Stimulated activated memory B cell treated with anti-CD40 and anti-IgM and Interleukin-4, amounts not matched to agents 10 μg/mL and 1 μg/mL and 100 μg/mL, for 72 hours (primary cell): ENCODE data around the gene OR2T35.
"Not testable (repeated sequence)": the region's sequence is repeated elsewhere in the genome, so short reads cannot be mapped to it uniquely, and the experiment has no call there.

ENCODE experiments used
- ATAC-seq: fragments of 150-1000 bp; cut with Tn5 transposase; 2 replicates; pipeline ENCODE4 v1.10.0; 2021
- H3K27ac Mint-ChIP-seq: one replicate; pipeline ENCODE4 v1.8.0; 2022; ENCODE audit warnings: mild to moderate bottlenecking, mixed read lengths
- H3K27me3 Mint-ChIP-seq: one replicate; pipeline ENCODE4 v1.8.0; 2022; ENCODE audit warnings: mixed read lengths
- H3K36me3 Mint-ChIP-seq: one replicate; pipeline ENCODE4 v1.8.0; 2022; ENCODE audit warnings: mixed read lengths
- H3K4me1 Mint-ChIP-seq: one replicate; pipeline ENCODE4 v1.8.0; 2022; ENCODE audit warnings: mixed read lengths
- H3K4me3 Mint-ChIP-seq: one replicate; pipeline ENCODE4 v1.8.0; 2022; ENCODE audit warnings: mild to moderate bottlenecking, moderate library complexity, mixed read lengths
- H3K9me3 Mint-ChIP-seq: one replicate; pipeline ENCODE4 v1.8.0; 2022; ENCODE audit warnings: mixed read lengths

Gene OR2T35

GRCh38 chr1:248645178-248645577, at the start of gene OR2T35:
Gene OR2T35 (minus strand): TSS chr1:248645278. CDS start chr1:248639258, 6,020 bp downstream.
- H3K27me3 Mint-ChIP-seq, ATAC-seq, H3K4me3 Mint-ChIP-seq, H3K9me3 Mint-ChIP-seq, H3K36me3 Mint-ChIP-seq, H3K4me1 Mint-ChIP-seq: not testable (repeated sequence)
- peak within 1 kb of the TSS; percentile 58 for H3K27ac Mint-ChIP-seq

- Mint-ChIP-seq H3K4me1 (peaks cover 33% of the 10 kb centered on the region), H3K27me3 (no peaks in the 10 kb centered on the region), H3K9me3 (peaks cover 14% of the 10 kb centered on the region), H3K4me3 (no peak overlapping the region), H3K27ac (no peak overlapping the region), H3K36me3 (peaks cover 16% of the 10 kb centered on the region)
- no peak for ATAC-seq
These were observed 46.6 kb upstream of the OR2T35 start for GRCh38 chr1:248691567-248692155.

GRCh38 chr1:248688527-248689298, 43.6 kb upstream of the OR2T35 start:
- Mint-ChIP-seq H3K4me1 (peaks cover 27% of the 10 kb centered on the region), H3K9me3 (peaks cover 14% of the 10 kb centered on the region), H3K27ac (peak overlapping the region; percentile 46), H3K27me3 (no peaks in the 10 kb centered on the region), H3K36me3 (peaks cover 16% of the 10 kb centered on the region), H3K4me3 (no peak overlapping the region)
- ATAC-seq = peak; percentile 82

- Mint-ChIP-seq H3K27ac (no peak overlapping the region), H3K4me1 (peaks cover 23% of the 10 kb centered on the region)
- ATAC-seq = peak; percentile 71
These were observed 41.7 kb upstream of the OR2T35 start for GRCh38 chr1:248686815-248687214.

GRCh38 chr1:248681651-248682050, 36.6 kb upstream of the OR2T35 start:
- no peak overlapping the region for H3K27ac Mint-ChIP-seq
- no peaks in the 10 kb centered on the region for H3K27me3 Mint-ChIP-seq
- peaks cover 4% of the 10 kb centered on the region for H3K4me1 Mint-ChIP-seq
- no peak overlapping the region for H3K4me3 Mint-ChIP-seq
- no peaks in the 10 kb centered on the region for H3K36me3 Mint-ChIP-seq
- no peaks in the 10 kb centered on the region for H3K9me3 Mint-ChIP-seq
- ATAC-seq = no peak

More at GRCh38 chr1:248686815-248687214, 41.7 kb upstream of the OR2T35 start:
- peaks cover 9% of the 10 kb centered on the region for H3K36me3 Mint-ChIP-seq
- H3K4me3 Mint-ChIP-seq = no peak overlapping the region
- H3K27me3 Mint-ChIP-seq = no peaks in the 10 kb centered on the region
- H3K9me3 Mint-ChIP-seq = peaks cover 9% of the 10 kb centered on the region

GRCh38 chr1:248670003-248670402, 24.9 kb upstream of the OR2T35 start:
- H3K36me3 Mint-ChIP-seq = no peaks in the 10 kb centered on the region
- H3K4me1 Mint-ChIP-seq = no peaks in the 10 kb centered on the region
- H3K27me3 Mint-ChIP-seq = no peaks in the 10 kb centered on the region
- no peak for ATAC-seq
- no peak overlapping the region for H3K27ac Mint-ChIP-seq
- no peak overlapping the region for H3K4me3 Mint-ChIP-seq
- H3K9me3 Mint-ChIP-seq = no peaks in the 10 kb centered on the region

GRCh38 chr1:248663453-248664328, 18.6 kb upstream of the OR2T35 start:
- peak; percentile 93 for ATAC-seq
- H3K27ac Mint-ChIP-seq = peak overlapping the region; percentile 72
- not testable (repeated sequence) for H3K4me3 Mint-ChIP-seq

GRCh38 chr1:248656797-248657196, 11.7 kb upstream of the OR2T35 start:
- not testable (repeated sequence) for H3K36me3 Mint-ChIP-seq, H3K27ac Mint-ChIP-seq, H3K27me3 Mint-ChIP-seq, H3K9me3 Mint-ChIP-seq, H3K4me3 Mint-ChIP-seq
- ATAC-seq = peak; percentile 64
- H3K4me1 Mint-ChIP-seq = peaks cover 14% of the 10 kb centered on the region

More at GRCh38 chr1:248663453-248664328, 18.6 kb upstream of the OR2T35 start:
- H3K9me3 Mint-ChIP-seq, H3K36me3 Mint-ChIP-seq, H3K27me3 Mint-ChIP-seq: not testable (repeated sequence)
- peaks cover 39% of the 10 kb centered on the region for H3K4me1 Mint-ChIP-seq

GRCh38 chr1:248655354-248655753, 10.3 kb upstream of the OR2T35 start, which contains the start of gene OR2T27:
Gene OR2T27 (minus strand): TSS chr1:248655528. CDS start chr1:248650884, 4,644 bp downstream.
- H3K9me3 Mint-ChIP-seq, ATAC-seq, H3K36me3 Mint-ChIP-seq, H3K27ac Mint-ChIP-seq, H3K27me3 Mint-ChIP-seq, H3K4me3 Mint-ChIP-seq: not testable (repeated sequence)
- peaks cover 12% of the 10 kb centered on the region for H3K4me1 Mint-ChIP-seq

GRCh38 chr1:248648770-248649536, 3.9 kb upstream of the OR2T35 start:
- ATAC-seq, H3K27me3 Mint-ChIP-seq, H3K4me1 Mint-ChIP-seq, H3K9me3 Mint-ChIP-seq, H3K4me3 Mint-ChIP-seq, H3K27ac Mint-ChIP-seq, H3K36me3 Mint-ChIP-seq: not testable (repeated sequence)

GRCh38 chr1:248642971-248643651, 2.0 kb downstream of the OR2T35 start:
- not testable (repeated sequence) for H3K27ac Mint-ChIP-seq, H3K4me3 Mint-ChIP-seq, H3K27me3 Mint-ChIP-seq, H3K36me3 Mint-ChIP-seq, H3K4me1 Mint-ChIP-seq, H3K9me3 Mint-ChIP-seq
- ATAC-seq = peak; percentile 96

GRCh38 chr1:248641583-248641982, 3.5 kb downstream of the OR2T35 start:
- not testable (repeated sequence) for H3K4me1 Mint-ChIP-seq, H3K27ac Mint-ChIP-seq, H3K4me3 Mint-ChIP-seq, H3K9me3 Mint-ChIP-seq, H3K27me3 Mint-ChIP-seq, ATAC-seq, H3K36me3 Mint-ChIP-seq

GRCh38 chr1:248640906-248641305, 4.2 kb downstream of the OR2T35 start:
- not testable (repeated sequence) for H3K4me1 Mint-ChIP-seq, H3K36me3 Mint-ChIP-seq, H3K9me3 Mint-ChIP-seq, H3K27ac Mint-ChIP-seq, H3K4me3 Mint-ChIP-seq, H3K27me3 Mint-ChIP-seq
- peak; percentile 42 for ATAC-seq

- H3K27me3 Mint-ChIP-seq, H3K36me3 Mint-ChIP-seq, ATAC-seq, H3K27ac Mint-ChIP-seq, H3K4me1 Mint-ChIP-seq, H3K4me3 Mint-ChIP-seq, H3K9me3 Mint-ChIP-seq: not testable (repeated sequence)
These were observed 5.4 kb downstream of the OR2T35 start for GRCh38 chr1:248639652-248640051.
